GM19452 (cell line): ENCODE results near the gene BRDT.
"Not testable (repeated sequence)": the region's sequence is repeated elsewhere in the genome, so short reads cannot be mapped to it uniquely, and the experiment has no call there.

Source experiments
- ATAC-seq: cut with Tn5 transposase; IDR thresholded peaks from one replicate; pipeline ENCODE4 v1.9.1; 2021; ENCODE audit not compliant: unreplicated experiment

The BRDT gene

GRCh38 chr1:91981996-91982609 lies 32.9 kb downstream of the BRDT start:
- no peak for ATAC-seq

DNA sequence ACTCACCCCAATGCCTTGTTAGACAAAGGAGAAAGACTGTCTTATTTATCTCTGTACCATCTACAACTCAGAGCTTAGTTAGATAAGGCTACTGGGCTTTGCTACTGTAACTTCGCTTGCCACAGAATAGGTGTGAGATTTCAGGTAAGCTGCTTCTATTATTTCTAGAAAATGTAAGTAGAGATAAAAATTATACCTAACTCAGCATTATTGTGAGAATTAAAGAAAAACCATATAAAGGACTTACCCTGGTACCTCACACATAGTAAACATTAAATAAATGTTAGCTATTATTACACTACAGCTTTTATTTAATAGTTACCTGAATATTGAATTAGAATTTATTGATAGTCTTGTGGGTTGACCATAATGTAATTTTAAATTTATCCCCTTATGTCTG lies 44.1 kb downstream of the BRDT start:
- ATAC-seq = no peak

DNA sequence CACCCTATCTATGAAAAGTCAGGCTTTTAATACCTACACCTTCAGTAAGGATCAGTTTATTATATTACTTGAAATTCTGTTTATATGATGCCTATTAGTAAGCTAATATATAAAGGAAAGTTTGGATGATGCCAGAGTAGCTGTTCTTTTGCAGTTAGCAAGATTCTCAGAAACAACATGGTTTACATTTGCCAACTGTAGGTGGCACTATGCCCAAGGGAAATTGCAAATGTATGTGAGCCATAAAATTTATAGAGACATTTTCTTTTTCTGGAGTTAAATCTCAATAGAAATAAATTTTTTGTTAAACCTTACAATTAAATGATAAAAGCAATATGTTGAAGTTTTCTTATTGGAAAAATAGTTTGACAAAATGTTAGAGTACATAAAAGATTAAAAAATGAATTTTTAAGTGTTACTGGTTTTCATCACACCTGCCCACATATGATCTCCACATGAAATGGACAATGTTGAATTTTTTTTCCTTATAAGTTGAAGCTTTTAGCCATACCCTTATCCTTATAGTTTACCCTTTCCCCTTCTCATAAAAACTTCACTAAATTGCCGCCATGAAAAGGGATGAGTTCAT lies 48.5 kb downstream of the BRDT start:
- no peak for ATAC-seq

GRCh38 chr1:92004129-92004528 lies 54.9 kb downstream of the BRDT start:
- no peak for ATAC-seq

GRCh38 chr1:92013923-92014322 lies 64.7 kb downstream of the BRDT start:
- no peak for ATAC-seq

- ATAC-seq = no peak
These were observed 67.6 kb downstream of the BRDT start for GRCh38 chr1:92016720-92017316.

GRCh38 chr1:92017656-92018055 lies 68.5 kb downstream of the BRDT start:
- ATAC-seq = no peak

GRCh38 chr1:92026042-92026441 lies 76.8 kb downstream of the BRDT start:
- not testable (repeated sequence) for ATAC-seq

GRCh38 chr1:92026806-92027205 lies 77.6 kb downstream of the BRDT start:
- no peak for ATAC-seq

DNA sequence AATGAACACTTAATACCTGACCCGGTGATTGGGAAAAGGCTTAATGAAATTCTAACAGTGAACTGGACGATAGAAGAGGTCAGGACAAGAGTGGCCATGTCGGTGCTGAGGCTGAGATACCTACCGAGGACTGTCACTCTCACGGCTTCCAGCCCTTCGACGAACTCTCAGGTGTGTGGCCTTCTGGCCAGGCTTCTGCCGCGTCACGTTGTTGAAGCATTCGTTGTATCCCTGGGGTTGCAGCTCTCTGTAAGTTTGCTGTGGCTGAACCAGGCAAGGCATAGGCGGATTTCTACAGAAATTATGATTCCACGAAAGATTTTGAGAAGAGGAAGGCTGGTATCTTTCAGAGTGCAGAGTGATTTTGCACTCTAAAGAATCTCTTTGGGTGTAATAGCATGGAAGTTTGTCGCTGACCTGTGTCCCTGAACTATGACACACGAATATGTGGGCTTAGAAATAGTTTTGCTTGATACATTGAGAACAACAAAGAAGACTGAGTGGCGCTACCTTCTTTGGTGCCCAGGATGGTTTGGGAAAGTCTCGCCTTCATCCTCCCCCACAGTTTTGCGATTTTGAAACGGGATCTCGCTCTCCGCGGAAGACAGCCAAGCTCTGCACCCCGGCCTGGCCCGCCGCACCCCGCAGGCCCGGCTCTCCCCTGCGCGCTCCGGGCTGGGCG lies 80.2 kb downstream of the BRDT start:
- ATAC-seq = no peak

DNA sequence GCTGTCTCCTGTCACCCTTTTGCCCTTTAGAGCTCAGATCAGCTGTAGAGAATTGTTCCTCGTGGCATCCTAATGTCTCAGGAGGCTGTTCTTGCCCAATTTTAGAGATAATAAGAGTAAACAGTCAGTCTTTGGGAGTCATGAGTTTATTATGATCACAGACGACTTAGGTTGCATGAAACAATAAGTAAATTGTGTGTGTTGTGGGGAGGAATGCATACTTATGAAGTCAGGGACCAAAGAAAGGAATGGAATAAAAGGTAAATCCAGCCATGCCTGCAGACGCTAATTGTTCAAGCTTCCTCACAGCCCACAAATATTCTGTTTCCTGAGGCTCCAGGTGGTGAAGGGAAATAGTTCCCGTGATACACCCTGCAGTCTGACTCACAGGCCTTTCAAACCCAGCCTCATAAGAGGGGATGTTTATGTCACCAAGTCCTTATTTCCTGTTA lies 81.5 kb downstream of the BRDT start:
- no peak for ATAC-seq

DNA sequence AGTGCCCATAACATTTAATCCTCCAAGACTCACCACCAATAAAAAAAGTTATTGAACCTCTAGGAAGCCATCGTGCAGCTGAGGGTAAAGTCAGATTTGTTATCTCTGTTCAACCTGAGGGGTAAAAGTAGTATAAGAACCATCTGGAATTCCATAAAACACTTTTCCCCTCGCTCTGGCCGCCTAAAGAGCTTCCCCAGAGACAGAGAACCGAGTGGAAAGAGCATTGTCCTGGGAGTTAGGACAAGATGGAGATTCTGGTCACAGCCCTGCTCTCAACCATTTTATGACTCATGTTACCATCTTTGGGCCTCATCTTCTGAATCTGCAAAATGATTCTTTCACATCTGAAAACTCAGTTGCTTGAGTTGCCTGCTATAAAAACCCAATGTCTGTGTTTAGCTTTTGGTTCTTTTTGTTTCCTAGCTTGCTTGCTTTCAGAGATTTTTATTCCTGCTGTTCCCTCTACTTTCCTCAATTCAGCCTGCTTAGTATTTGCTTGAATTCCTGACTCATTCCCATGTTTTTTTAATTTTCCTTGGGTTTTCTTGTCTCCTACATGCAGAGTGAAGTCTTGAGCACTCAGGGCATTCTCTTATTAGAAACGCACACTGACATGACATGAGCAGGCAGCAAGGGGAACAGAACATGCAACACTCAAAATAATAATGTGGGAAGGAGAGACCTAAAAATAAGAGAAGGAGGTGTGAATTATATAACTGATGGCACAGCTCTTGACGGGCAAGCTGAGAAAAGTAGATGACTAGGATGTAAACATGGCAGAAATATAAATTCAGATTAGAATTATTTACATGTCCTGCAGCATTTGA lies 82.3 kb downstream of the BRDT start:
- no peak for ATAC-seq

DNA sequence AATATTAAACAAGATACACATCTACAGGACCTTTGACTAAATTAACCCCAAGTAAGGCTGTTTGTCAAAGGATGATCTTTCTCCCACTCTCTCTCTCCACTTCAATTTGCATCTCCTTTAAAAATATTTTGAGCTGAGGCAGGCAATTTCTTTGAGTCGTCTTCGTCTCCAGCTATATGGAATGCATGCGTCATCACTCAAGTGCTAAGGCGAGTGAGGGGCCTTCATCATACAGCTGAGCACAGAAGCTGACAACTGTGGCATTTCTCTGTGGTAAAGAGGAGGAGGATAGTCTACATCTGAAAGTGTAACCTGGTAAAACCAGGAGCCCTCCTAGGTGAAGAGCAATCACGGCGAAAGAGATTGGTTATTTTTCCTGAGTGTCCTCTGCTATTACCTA lies 88.2 kb downstream of the BRDT start:
- ATAC-seq = no peak

GRCh38 chr1:92038695-92039346 lies 89.6 kb downstream of the BRDT start:
- no peak for ATAC-seq

GRCh38 chr1:92040971-92041370 lies 91.8 kb downstream of the BRDT start:
- no peak for ATAC-seq

DNA sequence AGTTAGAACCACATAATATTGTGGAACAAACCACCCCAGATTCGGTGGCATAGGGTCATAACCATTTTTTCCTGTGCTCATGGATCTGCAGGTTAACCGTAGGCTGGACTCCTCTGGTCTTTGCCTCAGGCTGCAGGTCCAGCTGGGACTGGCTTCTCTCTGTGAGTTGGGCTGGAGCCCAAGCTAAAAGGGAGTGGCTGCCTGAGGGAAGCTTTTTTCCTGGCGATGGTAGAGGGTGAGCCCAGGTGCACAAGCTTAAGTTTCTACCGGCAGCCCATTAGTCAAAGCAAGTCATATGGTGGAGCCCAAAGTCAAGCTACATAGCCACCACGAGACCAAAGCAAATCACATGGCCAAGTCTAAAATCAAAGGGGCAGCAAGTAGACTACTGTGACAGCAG lies 94.4 kb downstream of the BRDT start:
- no peak for ATAC-seq

GRCh38 chr1:92045766-92046495 lies 96.7 kb downstream of the BRDT start:
- no peak for ATAC-seq

GRCh38 chr1:92051948-92052347 lies 102.7 kb downstream of the BRDT start:
- ATAC-seq = no peak
